Stimulated activated CD8-positive, alpha-beta memory T cell treated with anti-CD3 and anti-CD28 coated beads, Interleukin-4, amount 100 ng/mL, for 4 hours (primary cell): ENCODE data around the gene CDK17.
"Not testable (repeated sequence)": the region's sequence is repeated elsewhere in the genome, so short reads cannot be mapped to it uniquely, and the experiment has no call there.

Experiments
- DNase-seq, 2 donors: peaks; one replicate each; pipeline ENCODE4 v3.0.0-alpha.2; 2020; ENCODE audit warnings: low read depth in 2 of 2, low spot score in 1 of 2

CDK17 gene

DNA sequence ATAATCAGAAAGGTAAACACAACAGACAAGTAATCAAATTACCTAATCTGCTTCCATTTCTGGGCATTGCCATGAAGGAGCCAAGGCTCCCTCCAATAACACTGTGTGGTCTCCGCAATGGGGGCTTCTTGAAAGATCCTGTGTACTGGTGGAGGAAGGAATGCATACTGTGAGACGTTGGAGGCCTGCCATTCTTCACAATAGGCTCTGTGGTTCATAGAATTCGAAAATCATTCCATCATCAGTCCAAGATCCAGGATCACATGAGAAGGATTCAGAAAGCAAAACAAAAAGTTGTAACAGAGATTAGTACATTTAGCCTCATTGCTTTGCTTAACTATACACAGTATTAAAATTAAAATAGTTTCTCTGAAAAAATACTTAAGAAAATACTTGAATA lies 76.3 kb downstream of the CDK17 start:
- DNase-seq, result no peak

DNA sequence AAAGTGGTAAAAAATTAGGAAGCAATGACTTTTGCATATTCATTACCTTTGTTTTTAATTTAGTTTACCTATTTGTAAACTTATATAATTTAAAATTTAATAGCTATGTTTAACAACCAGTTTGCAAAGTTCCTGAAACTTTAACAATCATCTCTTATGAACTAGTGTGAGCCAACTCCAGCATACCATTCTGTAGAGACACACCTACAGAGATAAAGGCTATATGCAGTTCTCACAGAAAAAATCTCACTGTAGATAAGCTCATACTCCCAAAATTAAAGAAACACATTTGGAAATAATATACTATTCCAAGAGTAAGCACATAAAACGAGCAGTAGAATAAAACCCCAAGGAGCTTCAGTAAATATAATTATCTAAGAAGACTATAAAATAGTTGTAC lies 77.5 kb downstream of the CDK17 start:
- DNase-seq, result no peak

DNA sequence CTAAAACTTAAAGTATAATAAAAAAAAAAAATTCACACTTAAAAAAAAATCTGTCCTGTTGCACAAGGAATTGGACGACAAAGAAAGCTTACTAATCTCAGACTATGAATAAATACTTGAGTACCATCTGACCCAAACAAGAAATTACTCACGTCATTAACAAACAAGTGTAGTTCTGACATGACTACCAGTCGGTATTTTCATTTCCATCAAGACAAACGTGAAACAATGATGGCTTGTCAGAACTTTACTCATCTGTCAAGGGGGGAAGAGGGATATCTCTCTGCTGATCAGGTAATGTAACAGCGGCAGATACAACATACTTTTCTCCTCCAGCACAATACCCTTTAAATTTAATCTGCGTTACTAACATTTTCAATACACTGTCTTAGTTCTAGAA lies 78.3 kb downstream of the CDK17 start:
- DNase-seq, result no peak

DNA sequence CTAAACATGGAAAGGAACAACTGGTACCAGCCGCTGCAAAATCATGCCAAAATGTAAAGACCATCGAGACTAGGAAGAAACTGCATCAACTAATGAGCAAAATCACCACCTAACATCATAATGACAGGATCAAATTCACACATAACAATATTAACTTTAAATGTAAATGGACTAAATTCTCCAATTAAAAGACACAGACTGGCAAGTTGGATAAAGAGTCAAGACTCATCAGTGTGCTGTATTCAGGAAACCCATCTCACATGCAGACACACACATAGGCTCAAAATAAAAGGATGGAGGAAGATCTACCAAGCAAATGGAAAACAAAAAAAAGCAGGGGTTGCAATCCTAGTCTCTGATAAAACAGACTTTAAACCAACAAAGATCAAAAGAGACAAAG lies 82.4 kb downstream of the CDK17 start:
- not testable (repeated sequence) for DNase-seq

DNA sequence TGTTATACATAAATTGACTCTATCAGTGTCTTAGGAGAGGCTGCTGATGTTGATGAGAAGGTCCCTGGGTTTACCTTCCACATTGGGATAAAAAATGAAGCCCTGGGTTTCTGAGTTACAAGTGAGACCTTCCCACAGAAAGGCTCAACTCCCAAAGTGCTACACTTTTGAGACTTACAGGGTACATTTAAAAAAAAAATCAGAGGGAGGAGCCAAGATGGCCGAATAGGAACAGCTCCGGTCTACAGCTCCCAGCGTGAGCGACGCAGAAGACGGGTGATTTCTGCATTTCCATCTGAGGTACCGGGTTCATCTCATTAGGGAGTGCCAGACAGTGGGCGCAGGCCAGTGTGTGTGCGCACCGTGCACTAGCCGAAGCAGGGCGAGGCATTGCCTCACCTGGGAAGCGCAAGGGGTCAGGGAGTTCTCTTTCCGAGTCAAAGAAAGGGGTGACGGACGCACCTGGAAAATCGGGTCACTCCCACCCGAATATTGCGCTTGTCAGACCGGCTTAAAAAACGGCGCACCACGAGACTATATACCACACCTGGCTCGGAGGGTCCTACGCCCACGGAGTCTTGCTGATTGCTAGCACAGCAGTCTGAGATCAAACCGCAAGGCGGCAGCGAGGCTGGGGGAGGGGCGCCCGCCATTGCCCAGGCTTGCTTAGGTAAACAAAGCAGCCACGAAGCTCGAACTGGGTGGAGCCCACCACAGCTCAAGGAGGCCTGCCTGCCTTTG lies 84.3 kb downstream of the CDK17 start:
- peak in 1 of 2 donors; percentile 9 for DNase-seq

DNA sequence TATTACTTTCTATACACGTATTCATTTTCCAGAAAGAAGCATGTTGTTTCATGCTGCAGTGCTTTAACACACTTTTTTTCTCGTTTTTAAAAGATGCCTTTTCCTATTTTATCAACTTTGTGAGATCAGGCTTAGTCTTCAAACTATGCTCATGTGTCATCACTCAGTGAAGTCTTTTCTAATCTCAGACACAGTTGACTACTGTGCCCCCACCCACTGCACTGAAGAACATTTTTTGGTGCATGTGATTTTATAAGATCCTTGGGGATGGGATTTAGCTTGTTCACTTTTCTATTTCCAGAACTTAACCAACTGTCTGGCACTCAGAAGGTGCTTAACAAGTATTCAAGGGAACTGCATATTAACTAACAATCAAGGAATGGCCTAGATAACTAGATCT lies 85.5 kb downstream of the CDK17 start:
- no peak for DNase-seq

DNA sequence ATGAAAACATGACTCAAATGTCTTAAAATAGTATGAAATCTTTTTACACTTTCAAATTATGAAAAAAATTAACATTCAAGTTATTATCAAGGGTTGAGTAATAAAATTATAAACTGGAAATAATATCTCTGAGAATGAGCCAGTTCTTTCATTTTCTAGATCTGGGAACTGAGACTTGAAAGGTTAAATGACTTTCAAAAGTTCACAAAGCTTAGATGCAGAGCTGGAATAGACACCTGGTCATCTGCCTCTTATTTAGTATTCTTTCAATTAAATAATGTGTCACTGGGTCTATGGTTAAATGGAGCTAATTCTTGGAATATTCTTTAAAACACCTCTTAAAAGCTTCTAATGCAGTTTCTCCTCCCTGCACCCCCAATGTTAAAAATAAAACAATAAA lies 86.6 kb downstream of the CDK17 start:
- no peak for DNase-seq

DNA sequence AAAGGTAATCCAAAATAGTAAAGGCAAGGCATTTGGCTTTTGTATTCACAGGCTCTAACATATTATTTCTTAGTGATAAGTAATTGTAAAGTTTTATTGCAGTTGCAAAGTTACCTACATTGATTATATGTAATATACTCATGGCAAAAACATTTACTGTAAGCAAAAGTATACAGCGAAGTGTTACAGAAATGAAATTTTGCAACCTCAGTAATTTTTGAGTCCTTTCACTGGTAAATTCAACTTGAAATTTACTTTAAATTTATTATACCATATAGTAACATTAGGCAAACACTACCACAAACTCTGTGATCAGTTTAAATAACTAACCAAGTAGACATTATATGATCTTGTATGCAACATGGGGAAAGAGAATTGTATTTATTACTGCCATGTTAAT lies 89.0 kb downstream of the CDK17 start:
- no peak for DNase-seq

DNA sequence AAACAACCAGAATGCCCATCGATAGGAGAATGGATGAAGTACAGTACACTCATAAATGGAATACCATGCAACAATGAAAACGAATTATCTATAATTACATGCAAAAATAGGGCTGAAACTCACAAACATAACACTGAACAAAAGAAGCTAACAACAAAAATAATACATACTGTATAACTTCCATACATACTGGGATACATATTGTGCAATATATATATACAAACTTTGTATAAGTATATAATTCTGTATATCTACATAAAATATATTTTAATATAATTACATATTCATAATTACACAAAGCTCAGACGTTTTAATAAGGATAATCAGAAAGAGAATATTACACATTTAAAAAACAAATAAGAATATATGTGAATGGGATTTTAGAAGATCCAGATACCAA lies 90.2 kb downstream of the CDK17 start:
- DNase-seq, result no peak

DNA sequence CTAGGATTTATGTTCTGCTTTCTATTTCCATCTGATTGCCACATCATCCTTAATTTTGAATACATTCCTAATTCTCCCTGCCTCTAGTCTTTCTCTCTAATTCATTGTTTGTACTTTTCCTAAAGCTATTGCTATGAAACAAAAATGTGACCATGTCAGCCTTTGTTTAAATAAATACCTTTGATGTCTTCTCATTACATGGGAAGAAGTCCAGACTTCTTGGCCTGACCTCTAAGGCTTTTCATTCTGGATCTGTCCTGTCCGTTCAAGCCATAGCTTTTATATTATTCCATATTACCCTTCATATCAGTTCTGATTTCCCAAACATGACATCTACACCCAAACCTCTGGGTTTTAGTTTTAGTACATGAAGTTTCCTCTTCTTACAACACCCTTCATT lies 91.4 kb downstream of the CDK17 start:
- no peak for DNase-seq

DNA sequence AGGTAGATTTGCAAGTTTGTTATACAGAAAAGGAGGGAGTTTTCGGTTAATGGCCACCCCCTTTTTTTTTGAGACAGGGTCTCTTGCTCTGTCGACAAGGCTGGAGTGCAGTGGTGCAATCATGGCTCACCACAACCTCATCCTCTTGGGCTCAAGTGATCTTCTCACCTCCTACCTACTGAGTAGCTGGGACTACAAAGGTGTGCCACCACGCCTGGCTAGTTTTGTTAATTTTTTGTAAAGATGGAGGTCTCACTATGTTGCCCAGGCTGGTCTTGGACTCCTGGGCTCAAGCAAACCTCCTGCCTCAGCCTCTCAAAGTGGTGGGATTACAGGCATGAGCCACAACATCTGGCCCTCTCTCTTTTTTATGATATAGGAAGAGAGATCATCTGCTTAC lies 94.6 kb downstream of the CDK17 start:
- DNase-seq, result no peak

DNA sequence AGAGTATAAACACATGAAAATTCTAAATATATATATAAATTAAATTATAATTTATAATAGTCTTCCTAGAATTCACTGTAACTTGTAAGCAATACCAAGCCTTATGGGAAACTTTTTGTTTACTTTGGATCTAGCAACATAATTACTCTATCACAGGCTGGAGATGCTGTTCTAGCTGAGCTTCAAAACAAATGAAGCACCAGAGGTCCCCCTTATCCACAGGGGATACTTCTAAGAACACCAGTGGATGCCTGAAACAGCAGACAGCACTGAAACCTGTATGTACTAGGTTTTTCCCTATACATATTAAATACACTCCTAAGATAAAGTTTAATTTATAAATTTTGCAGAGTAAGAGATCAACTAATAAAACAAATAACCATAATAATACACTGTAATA lies 96.6 kb downstream of the CDK17 start:
- DNase-seq, result no peak

DNA sequence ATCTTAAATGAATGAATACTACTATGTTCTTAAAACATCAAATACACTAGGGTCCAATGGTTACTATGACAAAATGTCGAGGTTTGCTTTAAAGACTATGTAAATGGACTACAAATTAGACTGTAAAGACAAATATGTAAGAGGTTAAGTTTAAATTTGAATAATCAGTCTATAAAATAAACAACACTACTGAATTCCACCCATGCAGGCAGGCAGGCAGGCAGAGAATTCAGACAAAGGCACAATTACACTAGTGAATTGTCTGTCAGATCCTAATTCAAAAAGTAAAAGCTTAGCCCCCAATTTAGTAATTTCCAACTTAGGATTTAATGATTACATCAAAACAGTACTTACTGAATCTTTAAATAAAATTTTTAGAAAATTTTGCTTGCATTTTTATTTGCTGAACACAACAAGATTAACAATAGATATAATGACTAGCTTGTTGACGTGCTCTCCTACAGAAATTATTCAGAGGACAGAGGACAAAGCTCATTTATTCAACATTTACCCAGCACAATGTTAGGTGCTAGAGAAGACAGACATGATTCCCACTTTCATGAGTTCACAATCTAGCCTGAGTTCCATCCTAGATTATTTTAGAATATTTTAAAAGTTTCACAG lies 97.4 kb downstream of the CDK17 start:
- DNase-seq, result no peak

DNA sequence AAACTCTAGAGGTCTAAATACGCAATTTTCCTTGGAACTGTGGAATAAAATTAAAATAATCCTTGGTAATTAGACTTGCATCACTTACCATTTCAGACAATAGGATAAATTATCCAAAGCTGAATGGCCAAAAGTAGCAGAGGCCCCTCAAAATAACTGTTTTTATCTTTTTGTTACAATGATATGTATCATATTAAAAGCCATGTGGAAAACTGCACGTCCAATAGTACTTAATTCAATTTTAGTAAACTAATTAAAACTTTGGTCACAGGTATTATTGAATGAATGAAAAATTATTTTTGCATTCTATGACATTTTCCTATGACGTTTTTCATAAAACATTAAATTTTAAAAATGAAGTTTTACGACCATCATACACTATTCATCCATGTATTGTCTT lies 98.5 kb downstream of the CDK17 start:
- DNase-seq, result no peak

DNA sequence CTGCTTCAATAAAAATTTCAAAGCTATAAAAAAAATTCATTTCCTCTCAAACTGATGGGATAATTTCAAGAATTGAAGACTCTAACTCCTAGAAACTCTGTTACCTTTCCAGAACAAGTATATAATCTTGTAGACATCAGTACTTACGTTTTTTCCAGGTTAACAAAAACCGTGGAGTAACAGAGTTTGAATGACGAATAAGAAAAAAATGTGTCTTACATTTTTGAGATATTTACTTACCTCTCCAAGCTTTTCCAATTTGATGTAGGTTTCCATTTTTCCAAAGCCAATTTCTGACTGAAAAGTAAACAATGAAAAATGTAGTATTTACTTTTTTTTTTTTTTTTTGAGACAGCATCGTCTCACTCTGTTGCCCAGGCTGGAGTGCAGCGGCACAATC lies 100.2 kb downstream of the CDK17 start:
- DNase-seq, result no peak

DNA sequence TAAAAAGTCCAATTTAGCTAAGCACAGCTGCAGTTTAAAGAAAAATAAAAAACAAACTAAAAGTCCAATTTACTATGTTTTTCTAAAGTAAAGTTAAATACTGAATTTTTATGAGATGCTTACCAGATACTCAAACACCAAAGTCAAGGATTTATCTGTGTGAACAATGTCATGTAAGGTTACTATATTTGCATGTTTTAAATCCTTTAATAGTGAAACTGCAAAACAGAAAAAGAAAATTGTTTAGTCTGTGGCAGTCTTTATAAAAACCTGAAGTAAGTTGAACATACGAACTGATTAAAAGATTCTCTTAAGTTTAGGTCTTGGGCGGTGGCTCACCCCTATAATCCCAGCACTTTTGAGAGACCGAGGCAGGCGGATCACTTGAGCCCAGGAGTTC lies 102.7 kb downstream of the CDK17 start:
- no peak for DNase-seq

DNA sequence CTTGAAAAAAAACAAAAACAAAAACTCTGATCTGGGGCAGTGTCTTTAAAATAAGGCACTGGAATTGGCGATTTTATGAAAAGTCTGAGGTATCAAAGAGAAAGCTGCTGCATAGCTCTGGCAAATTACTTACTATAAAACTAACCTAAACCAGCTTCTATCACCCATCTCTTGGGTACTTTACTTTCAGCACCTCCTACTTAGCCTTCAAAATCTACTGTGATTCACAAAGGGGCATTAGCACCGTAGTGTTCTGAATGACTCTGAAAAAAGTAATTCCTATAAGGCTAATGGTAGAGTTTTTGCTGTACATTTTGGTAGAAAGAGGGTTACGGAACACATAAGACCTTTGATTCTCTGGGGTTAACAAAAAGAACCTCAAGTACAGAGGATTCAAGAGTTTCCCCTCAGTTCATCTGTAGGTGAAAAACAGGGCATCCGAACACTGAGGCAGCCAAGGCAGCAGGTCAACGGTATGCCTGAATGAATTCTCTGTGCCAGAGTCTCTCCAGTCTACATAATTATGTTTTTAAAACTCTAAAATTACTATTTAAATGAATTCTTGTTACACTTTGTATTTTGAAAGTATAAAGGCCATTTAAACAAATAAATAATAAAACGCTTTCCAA lies 104.6 kb downstream of the CDK17 start:
- no peak for DNase-seq

DNA sequence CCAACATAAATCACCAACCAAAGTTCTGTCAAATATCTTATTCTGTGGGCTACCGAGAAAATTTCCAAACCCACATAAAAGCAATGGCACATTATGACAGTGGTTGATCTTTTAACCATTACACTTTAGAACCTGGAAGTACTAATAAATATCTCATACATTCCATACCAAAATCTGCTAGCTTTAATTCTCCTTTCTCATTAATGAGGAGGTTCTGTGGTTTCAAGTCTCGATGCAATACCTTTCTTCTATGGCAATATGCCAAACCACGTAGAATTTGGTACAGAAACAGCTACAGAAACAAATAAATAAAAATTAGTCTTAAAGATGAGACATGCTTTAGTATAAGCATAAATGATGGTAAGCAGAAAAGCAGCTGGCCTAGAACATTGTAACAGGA lies 105.4 kb downstream of the CDK17 start:
- DNase-seq, result no peak

DNA sequence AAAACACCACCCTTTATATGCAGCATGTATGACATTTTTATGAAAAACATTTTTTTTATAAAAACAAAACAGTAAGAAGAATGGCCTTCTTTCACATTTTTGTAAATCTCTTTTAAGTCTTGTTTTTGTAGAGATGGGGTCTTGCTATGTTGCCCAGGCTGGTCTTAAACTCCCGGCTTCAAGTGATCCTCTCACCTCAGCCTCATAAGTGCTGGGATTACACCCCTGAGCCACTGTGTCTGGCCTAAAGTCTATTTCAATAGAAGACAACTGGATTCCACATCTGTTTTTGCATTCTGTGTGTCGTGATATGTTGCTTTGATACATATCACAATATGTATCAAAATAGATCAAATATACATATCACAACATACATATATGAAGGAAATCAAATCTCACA lies 107.1 kb downstream of the CDK17 start:
- no peak for DNase-seq

DNA sequence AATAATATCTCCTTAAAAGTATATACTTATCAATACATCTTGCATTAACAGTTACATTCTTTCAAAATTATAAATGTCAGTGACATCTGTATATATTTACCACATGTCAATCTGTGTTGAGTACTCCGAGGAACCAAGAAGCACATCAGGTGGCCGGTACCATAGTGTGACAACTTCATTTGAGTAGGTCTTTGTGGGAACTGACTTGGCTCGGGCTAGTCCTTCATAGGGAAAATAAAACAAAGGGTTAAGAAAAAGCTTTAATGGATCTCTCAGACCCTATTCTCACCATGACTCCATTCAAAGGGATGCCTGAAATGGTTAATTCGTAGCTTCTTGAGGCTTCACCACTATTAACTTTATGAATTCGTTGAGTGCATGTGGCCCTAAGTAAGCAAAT lies 111.2 kb downstream of the CDK17 start:
- no peak for DNase-seq

DNA sequence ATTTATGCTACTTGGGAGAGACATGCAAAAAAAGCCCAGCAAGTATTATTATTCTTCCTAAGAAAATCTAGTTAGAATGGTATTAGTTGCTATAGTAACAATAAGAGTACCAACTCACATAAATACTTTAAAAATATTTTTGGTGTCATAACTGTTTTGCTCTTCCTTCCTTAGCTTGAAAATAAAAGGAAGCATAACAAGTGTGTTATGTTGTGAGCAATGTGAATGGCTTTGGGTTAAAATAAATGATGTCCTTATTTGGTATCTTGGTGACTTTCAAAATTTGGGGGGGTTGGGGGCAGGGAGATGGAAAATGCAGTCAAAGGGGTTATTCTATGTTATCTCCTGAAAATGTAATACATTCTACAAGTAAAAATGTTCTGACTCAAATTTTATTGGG lies 115.1 kb downstream of the CDK17 start:
- DNase-seq, result no peak

DNA sequence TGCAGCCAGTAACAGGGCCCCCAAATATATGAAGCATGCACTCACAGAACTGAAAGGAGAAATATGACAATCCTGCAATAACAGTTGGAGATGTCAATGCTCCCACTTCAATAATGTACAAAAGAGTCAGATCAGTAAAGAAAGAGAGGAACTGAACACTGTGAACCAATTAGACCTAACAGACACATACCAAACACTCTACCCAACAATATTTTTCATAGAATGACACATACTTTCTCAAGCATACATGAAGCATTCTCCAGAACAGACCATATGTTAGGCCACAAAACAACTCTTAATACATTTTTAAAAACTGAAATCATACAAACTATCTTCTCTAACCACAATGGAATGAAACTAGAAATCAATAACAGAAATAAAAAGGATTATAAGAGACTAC lies 125.9 kb downstream of the CDK17 start:
- no peak for DNase-seq
